Measurements from ENCODE around the gene DGKD. TPM values are rescaled to one million over a fixed set of nuclear protein-coding genes. Genes with fewer than 3 reads are reported as not detected.

DGKD gene
- total and polyA plus RNA-seq, 12 donors = 6.8 to 43.8 (median 16.5) TPM

GRCh38 chr2:233471291-233472035, 117.2 kb downstream of the DGKD start:
- TF ChIP-seq CTCF (IDR thresholded peaks at IDR 0.05) (no peak), POLR2A (IDR thresholded peaks at IDR 0.05) (no peak)
- Histone ChIP-seq H3K9me3 (replicated peaks in 1 of 3) (no peaks in the 10 kb centered on the region), H3K4me3 (no peak overlapping the region), H3K27me3 (no peaks in the 10 kb centered on the region), H3K36me3 (replicated peaks in 1 of 2) (peaks cover 0 to 21% of the 10 kb centered on the region in 2 donors), H3K4me1 (replicated peaks in 1 of 2) (no peaks in the 10 kb centered on the region), H3K27ac (no peak overlapping the region)
- WGBS, 4 donors = 93 to 97% (median 95%) methylated on average over 11 to 12 of the region's 12 CpGs
- DNase-seq = peak in 3 of 7 donors; percentile 6 to 47 (median 12)
- intact Hi-C loops (cut with DNase I) = no loop called here

- WGBS, 4 donors = 95 to 97% (median 96%) methylated on average over 8 to 19 of the region's 19 CpGs
- no peak for TF ChIP-seq POLR2A (IDR thresholded peaks at IDR 0.05)
- TF ChIP-seq CTCF (IDR thresholded peaks at IDR 0.05) = no peak
- H3K27ac ChIP-seq = no peak overlapping the region
- intact Hi-C loops (cut with DNase I) = no loop called here
- H3K9me3 ChIP-seq (replicated peaks in 1 of 3) = no peaks in the 10 kb centered on the region
- no peaks in the 10 kb centered on the region for H3K4me1 ChIP-seq (replicated peaks in 1 of 2)
- peak in 3 of 7 donors; percentile 4 to 49 (median 18) for DNase-seq
- H3K27me3 ChIP-seq = no peaks in the 10 kb centered on the region
- no peak overlapping the region for H3K4me3 ChIP-seq
- H3K36me3 ChIP-seq (replicated peaks in 1 of 2) = peaks cover 0 to 29% of the 10 kb centered on the region in 2 donors
Measured at GRCh38 chr2:233473386-233473791, 119.1 kb downstream of the DGKD start.

GRCh38 chr2:233473878-233474277, 119.6 kb downstream of the DGKD start:
- intact Hi-C loops (cut with DNase I) = no loop called here
- Histone ChIP-seq H3K27me3 (no peaks in the 10 kb centered on the region), H3K27ac (no peak overlapping the region), H3K9me3 (replicated peaks in 1 of 3) (no peaks in the 10 kb centered on the region), H3K4me1 (replicated peaks in 1 of 2) (no peaks in the 10 kb centered on the region), H3K4me3 (no peak overlapping the region), H3K36me3 (replicated peaks in 1 of 2) (peaks cover 0 to 29% of the 10 kb centered on the region in 2 donors)
- 94 to 100% (median 98%) methylated on average over 3 to 10 of the region's 10 CpGs for WGBS, 4 donors
- peak in 3 of 7 donors; percentile 10 to 39 (median 14) for DNase-seq
- TF ChIP-seq CTCF (IDR thresholded peaks at IDR 0.05) (no peak), POLR2A (IDR thresholded peaks at IDR 0.05) (no peak)

- peak in 4 of 7 donors; percentile 4 to 46 (median 12) for DNase-seq
- no peak overlapping the region for H3K27ac ChIP-seq
- H3K4me1 ChIP-seq (replicated peaks in 1 of 2) = no peaks in the 10 kb centered on the region
- no peak overlapping the region for H3K4me3 ChIP-seq
- H3K36me3 ChIP-seq (replicated peaks in 1 of 2) = peaks cover 0 to 26% of the 10 kb centered on the region in 2 donors
- intact Hi-C loops (cut with DNase I) = no loop called here
- TF ChIP-seq POLR2A (IDR thresholded peaks at IDR 0.05) (no peak), CTCF (IDR thresholded peaks at IDR 0.05) (no peak)
- no peaks in the 10 kb centered on the region for H3K27me3 ChIP-seq
- 81 to 87% (median 84%) methylated on average over 12 to 22 of the region's 22 CpGs for WGBS, 4 donors
- no peaks in the 10 kb centered on the region for H3K9me3 ChIP-seq (replicated peaks in 1 of 3)
Measured at GRCh38 chr2:233474308-233475160, 120.2 kb downstream of the DGKD start.
